Mononuclear cell (primary cell): Measurements from ENCODE around the gene CITED2. TPM values are rescaled to one million over a fixed set of nuclear protein-coding genes. Genes with fewer than 3 reads are reported as not detected.
A peak's percentile ranks its signal among the peaks of the same experiment; 100 is the strongest.
"Not testable (repeated sequence)": the region's sequence is repeated elsewhere in the genome, so short reads cannot be mapped to it uniquely, and the experiment has no call there.

Experiments used
- H3K27me3 ChIP-seq: 2 replicates; pipeline ENCODE4 v1.6.0; 2011; ENCODE audit warnings: low read length, control low read depth; ENCODE audit not compliant: insufficient read depth
- H3K4me1 ChIP-seq: 2 replicates; pipeline ENCODE4 v1.5.1; 2011; ENCODE audit warnings: mild to moderate bottlenecking, low read length, control low read depth; ENCODE audit not compliant: insufficient read depth
- H3K4me3 ChIP-seq: 2 replicates; pipeline ENCODE4 v1.5.1; 2011; ENCODE audit warnings: mild to moderate bottlenecking, low read length, moderate library complexity
- H3K9me3 ChIP-seq: 2 replicates; pipeline ENCODE4 v1.5.1; 2011; ENCODE audit warnings: low read depth, mild to moderate bottlenecking, control low read depth, low read length
- total RNA-seq: library from RNA; depleted of rRNA; stranded (reverse); fragments of >200 nt; gene quantifications from one replicate; pipeline ENCODE4 v1.2.3, GENCODE V29; 2012

Gene CITED2
- total RNA-seq, 1 donor = 114 TPM

- Histone ChIP-seq H3K4me3 (peak overlapping the region; percentile 98), H3K27me3 (no peaks in the 10 kb centered on the region), H3K4me1 (peaks cover 36% of the 10 kb centered on the region), H3K9me3 (no peaks in the 10 kb centered on the region)
Observed at GRCh38 chr6:139373928-139374356, 506 bp downstream of the CITED2 start.

- peak overlapping the region; percentile 98 for H3K4me3 ChIP-seq
- peaks cover 34% of the 10 kb centered on the region for H3K4me1 ChIP-seq
- H3K9me3 ChIP-seq = no peaks in the 10 kb centered on the region
- no peaks in the 10 kb centered on the region for H3K27me3 ChIP-seq
Observed at GRCh38 chr6:139373154-139373927, 1.1 kb downstream of the CITED2 start.

DNA sequence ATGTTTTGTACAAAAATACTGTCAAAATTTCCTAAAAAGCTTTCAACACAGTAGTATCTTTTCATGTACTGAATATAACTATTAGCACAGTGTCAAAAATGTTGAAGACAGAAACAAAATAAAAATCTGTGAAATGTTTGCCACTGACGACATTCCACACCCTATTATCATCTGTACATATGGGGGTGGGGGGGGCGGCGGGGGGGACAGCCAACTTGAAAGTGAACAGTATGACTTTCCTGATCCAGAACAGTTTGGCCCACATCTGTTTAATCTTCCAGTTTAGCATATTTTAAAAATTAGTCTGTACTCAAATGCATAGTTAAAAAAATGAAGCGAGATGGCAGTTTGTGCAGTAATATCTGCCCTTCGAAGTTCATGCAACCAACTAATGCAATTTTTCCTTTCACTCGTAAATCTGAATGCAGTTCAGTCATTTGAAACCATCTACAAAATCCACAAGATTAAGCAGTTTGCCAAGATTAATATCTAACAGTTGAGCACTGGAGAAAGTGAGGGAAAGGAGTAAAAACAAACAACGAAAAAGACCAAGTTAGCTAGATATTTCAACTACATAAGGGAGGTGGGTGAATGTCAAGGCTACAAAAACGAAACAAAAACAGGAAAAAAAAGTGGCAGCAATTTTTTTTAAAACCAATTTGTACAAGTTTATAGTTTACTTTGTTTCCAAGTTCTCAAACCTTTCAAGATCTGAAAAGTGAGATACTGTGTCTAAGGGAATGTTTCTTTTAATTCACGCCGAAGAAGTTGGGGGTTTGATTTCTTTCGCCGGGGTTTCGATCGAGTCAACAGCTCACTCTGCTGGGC, 1.9 kb downstream of the CITED2 start:
- peaks cover 34% of the 10 kb centered on the region for H3K4me1 ChIP-seq
- no peaks in the 10 kb centered on the region for H3K9me3 ChIP-seq

DNA sequence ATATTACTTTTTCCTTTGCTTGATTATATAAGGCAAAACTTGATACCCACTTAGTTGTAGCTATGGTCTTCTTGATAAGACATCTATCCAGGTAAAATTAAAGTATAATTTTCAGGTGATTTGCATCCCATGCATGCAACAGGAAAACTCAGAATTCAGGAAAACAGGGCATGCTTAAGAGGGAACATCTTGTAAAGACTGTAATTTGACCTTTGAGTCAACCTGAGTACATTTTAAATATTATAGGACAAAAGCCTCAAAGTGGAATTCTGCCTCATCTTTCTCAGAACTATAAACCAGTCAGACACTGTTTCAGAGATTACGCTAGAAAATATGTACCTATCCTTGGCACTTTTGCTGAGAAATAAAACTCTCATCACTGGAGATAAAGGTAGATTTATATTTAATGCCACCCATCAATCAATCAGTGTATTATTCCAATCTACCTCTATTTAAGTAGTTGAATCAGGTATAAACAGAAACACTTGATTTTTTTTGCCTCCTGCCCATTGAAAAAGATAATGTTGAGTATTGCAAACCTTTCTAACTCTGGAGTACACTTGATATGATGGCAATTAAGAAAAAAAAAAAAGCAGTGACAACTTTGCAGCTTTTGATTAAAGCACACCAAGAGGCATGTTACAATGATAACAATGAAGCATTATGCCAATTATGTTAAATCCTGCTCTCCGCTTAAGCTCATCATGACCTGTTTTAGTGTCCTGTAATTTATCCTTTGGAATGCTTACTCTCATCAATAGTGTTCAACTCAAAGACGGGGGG, 2.8 kb downstream of the CITED2 start:
- H3K4me3 ChIP-seq = peak overlapping the region; percentile 22
- peaks cover 30% of the 10 kb centered on the region for H3K4me1 ChIP-seq

More for the DNA sequence above, 1.9 kb downstream of the CITED2 start:
- Histone ChIP-seq H3K4me3 (peak overlapping the region; percentile 98), H3K27me3 (no peaks in the 10 kb centered on the region)

GRCh38 chr6:139370999-139371345, 3.5 kb downstream of the CITED2 start:
- Histone ChIP-seq H3K27me3 (no peaks in the 10 kb centered on the region), H3K9me3 (no peaks in the 10 kb centered on the region), H3K4me3 (no peak overlapping the region), H3K4me1 (peaks cover 24% of the 10 kb centered on the region)

More for the DNA sequence above, 2.8 kb downstream of the CITED2 start:
- no peaks in the 10 kb centered on the region for H3K9me3 ChIP-seq
- H3K27me3 ChIP-seq = no peaks in the 10 kb centered on the region

DNA sequence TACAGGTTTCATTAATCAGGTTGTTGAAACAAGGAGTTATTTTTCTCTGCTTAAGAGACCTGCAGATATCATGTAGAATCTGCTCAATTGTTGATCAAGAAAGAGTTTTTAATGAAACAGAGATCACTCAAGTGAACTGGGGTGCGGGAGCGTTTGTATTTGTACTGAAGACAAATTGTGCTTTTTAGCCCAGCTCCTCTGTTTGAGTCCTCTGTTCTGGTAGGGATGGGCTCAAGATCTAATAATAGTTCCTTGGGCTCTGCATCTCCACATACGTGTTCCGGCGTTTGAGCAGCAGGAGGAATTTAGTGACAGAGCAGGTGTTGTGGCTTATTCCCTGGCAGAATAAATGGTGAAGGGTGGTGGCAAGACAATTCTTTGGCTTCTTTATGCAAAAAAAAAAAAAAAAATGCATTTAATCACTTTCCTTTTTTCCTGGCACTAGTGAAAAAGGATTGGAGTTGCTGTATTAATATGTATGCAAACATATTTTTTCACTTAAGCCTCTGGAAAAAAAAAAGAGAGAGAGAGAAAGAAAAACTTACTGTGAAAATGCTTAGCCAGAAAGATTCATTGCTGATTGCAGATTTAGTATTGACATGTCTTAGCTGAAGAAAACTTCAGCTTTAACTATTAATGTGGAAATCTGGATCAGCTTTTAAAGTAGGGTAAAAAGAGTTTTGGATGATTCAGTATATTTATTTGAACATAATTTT, 4.0 kb downstream of the CITED2 start:
- Histone ChIP-seq H3K4me1 (peaks cover 23% of the 10 kb centered on the region), H3K9me3 (no peaks in the 10 kb centered on the region), H3K4me3 (no peak overlapping the region), H3K27me3 (no peaks in the 10 kb centered on the region)

- H3K4me3 ChIP-seq = no peak overlapping the region
Observed at GRCh38 chr6:139369568-139370282, 4.7 kb downstream of the CITED2 start.

DNA sequence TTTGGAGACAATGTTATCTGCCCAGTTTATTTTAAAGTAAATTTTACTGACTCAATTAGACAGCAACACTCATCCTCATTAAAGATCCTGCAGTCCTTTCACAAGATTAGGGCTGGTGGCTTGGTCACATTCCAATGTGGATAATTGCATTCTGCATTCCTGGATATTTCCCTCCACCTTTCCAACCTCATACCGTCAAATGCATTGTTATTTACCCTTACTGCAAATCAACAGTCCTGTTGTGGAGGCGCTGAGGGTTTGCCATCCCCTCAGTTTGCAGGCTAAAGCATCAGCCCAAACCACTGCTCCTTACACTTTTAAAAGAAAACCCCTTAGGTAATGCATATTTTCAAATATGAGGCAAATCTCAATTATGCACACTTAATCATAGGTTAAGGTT, 5.4 kb downstream of the CITED2 start:
- H3K4me1 ChIP-seq = peaks cover 23% of the 10 kb centered on the region
- no peaks in the 10 kb centered on the region for H3K27me3 ChIP-seq
- H3K9me3 ChIP-seq = no peaks in the 10 kb centered on the region
- H3K4me3 ChIP-seq = no peak overlapping the region

More at GRCh38 chr6:139369568-139370282, 4.7 kb downstream of the CITED2 start:
- no peaks in the 10 kb centered on the region for H3K9me3 ChIP-seq
- peaks cover 23% of the 10 kb centered on the region for H3K4me1 ChIP-seq
- no peaks in the 10 kb centered on the region for H3K27me3 ChIP-seq

- Histone ChIP-seq H3K4me1 (peaks cover 23% of the 10 kb centered on the region), H3K4me3 (no peak overlapping the region), H3K9me3 (no peaks in the 10 kb centered on the region), H3K27me3 (no peaks in the 10 kb centered on the region)
Observed at GRCh38 chr6:139368661-139369060, 5.8 kb downstream of the CITED2 start.

- no peak overlapping the region for H3K4me3 ChIP-seq
- no peaks in the 10 kb centered on the region for H3K27me3 ChIP-seq
- peaks cover 27% of the 10 kb centered on the region for H3K4me1 ChIP-seq
- H3K9me3 ChIP-seq = no peaks in the 10 kb centered on the region
Observed at GRCh38 chr6:139367810-139368351, 6.6 kb downstream of the CITED2 start.

GRCh38 chr6:139364982-139365379, 9.5 kb downstream of the CITED2 start:
- Histone ChIP-seq H3K4me3 (no peak overlapping the region), H3K4me1 (peaks cover 23% of the 10 kb centered on the region), H3K9me3 (no peaks in the 10 kb centered on the region), H3K27me3 (no peaks in the 10 kb centered on the region)

GRCh38 chr6:139364302-139364981, 10.0 kb downstream of the CITED2 start:
- H3K9me3 ChIP-seq = no peaks in the 10 kb centered on the region
- no peak overlapping the region for H3K4me3 ChIP-seq
- H3K4me1 ChIP-seq = peaks cover 18% of the 10 kb centered on the region
- no peaks in the 10 kb centered on the region for H3K27me3 ChIP-seq

DNA sequence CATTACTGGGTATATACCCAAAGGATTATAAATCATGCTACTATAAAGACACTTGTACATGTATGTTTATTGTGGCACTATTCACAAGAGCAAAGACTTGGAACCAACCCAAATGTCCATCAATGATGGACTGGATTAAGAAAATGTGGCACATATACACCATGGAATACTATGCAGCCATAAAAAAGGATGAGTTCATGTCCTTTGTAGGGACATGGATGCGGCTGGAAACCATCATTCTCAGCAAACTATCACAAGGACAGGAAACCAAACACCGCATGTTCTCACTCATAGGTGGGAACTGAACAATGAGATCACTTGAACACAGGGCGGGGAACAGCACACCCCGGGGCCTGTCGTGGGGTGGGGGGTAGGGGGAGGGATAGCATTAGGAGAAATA, 10.7 kb downstream of the CITED2 start:
- not testable (repeated sequence) for H3K4me3 ChIP-seq, H3K27me3 ChIP-seq, H3K9me3 ChIP-seq
- peaks cover 17% of the 10 kb centered on the region for H3K4me1 ChIP-seq
